Fibroblast of skin of right quadriceps (primary cell): Measurements from ENCODE around the gene TMEM179.
"Not testable (repeated sequence)": the region's sequence is repeated elsewhere in the genome, so short reads cannot be mapped to it uniquely, and the experiment has no call there.

Experiments
- DNase-seq: peaks from one replicate; pipeline ENCODE4 v3.0.0-alpha.2; 2013

TMEM179 gene

DNA sequence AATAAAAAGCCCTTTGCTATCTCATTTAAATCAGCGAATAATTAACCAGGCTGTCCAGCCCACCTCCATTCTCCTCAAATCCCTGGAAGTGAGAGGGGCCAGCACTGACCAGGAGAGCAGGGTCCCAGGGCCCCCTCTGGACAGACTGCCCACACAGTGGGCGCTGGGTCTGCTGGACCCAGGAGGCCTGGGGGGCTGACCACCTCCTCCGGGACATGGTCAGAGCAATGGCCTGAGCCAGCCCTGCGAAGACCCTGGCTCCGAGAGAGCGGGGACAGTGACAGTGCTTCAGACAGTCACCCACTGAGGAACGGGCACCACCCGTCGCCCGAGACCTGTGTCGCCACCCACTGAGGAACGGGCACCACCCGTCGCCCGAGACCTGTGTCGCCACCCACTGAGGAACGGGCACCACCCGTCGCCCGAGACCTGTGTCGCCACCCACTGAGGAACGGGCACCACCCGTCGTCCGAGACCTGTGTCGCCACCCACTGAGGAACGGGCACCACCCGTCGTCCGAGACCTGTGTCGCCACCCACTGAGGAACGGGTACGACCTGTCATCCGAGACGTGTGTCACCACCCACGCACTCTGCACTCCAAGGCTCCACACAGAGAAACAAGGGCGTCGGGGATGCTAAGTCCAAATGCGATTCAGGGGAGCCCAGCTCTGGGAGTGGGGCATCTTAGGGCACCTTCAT lies 32.4 kb upstream of the TMEM179 start:
- DNase-seq = not testable (repeated sequence)

DNA sequence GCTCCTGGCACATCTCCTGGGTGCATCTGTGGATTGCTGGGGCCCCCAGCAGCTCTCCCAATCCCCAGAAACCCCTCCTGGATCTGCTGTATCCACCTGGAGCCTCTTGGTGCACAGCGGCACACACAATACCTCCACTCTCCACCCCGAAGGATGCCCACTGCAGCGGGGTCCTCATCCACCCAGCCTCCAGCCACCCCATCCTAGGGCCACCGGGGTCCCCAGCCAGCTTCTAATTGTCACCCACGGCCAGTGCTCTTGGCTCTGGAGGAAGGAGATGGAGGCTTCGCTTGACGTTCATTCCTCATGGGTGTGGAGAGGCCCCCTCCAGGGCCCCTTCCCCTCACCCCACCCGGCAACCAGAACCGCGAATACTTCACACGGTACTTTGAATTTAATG lies 31.6 kb upstream of the TMEM179 start:
- DNase-seq = no peak

DNA sequence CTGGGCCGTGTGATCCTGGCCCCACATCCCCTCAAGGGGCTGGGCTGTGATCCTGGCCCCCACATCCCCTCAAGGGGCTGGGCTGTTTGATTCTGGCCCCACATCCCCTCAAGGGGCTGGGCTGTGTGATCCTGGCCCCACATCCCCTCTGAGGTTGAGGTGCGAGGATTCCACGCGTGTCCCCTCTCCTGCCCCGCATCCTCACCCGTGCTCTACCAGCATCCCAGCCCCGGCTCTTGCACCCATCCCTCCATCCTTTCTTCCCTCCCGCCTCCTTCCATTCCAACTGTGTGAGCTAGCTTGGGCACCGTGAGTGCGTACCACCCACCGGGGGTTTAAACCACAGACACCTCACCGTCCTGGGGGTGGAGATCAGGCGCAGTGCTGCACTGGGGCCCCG lies 31.1 kb upstream of the TMEM179 start:
- DNase-seq = no peak

DNA sequence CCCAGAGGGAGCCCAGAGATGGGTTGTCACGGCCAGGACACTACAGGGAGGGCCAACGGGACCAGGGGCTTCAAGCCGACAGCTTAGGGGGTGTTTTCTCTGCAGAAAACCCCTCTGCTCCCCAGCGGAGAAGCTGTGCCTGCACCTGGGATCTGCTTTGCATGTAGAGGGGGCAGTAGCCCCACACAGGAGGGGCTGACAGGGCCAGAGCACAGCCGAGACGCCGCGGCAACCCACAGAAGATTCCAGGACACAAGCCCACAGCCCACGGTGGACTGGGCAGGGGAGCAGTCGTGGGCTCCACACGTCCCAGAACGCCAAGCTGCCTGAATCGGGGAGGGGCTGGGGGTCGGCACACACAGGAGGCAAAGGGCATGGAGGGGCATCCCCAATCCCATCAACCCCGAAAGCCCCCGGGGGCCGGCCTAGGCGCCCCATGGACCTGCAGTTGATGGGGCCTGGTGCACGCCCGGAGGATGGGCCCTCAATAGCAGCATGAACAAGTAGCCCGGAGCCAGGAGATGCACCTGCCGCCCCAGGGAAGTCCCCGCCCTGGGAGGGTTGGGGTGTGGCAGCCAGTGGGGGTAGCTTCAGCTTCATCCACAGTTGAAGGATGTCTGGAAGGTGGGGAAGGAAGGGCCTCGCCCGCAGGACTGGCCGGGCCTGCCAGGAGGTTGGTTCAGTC lies 30.5 kb upstream of the TMEM179 start:
- no peak for DNase-seq

DNA sequence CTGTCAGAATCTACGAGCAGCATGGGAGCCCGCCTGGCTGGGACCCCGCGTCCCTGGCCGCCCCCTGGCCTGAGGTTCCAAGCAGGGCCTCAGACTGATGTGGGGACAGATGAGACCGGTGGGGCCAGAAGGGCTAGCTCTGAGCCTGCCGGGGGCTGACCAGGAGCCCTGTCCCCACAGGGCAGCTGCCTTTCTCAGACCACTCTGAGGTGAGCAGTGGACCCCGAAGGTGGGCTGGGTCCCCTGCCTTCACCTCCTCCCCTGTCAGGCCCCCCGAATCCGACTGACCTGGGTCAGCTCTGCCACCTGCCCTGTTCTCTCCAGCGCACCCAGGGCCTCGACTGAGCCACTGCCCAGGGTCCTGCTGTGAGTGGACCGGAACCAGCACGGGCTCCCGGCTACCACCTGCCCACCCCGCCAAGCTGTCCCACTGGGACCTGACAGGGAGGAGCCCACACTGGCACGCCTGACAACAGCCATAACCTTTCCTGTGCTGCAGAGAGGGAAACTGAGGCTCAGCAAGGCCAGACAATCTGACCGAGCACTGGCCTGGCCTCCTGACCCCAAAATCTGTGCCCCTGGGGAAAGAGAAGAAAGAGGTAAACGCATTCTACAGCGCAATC lies 29.7 kb upstream of the TMEM179 start:
- DNase-seq = no peak

DNA sequence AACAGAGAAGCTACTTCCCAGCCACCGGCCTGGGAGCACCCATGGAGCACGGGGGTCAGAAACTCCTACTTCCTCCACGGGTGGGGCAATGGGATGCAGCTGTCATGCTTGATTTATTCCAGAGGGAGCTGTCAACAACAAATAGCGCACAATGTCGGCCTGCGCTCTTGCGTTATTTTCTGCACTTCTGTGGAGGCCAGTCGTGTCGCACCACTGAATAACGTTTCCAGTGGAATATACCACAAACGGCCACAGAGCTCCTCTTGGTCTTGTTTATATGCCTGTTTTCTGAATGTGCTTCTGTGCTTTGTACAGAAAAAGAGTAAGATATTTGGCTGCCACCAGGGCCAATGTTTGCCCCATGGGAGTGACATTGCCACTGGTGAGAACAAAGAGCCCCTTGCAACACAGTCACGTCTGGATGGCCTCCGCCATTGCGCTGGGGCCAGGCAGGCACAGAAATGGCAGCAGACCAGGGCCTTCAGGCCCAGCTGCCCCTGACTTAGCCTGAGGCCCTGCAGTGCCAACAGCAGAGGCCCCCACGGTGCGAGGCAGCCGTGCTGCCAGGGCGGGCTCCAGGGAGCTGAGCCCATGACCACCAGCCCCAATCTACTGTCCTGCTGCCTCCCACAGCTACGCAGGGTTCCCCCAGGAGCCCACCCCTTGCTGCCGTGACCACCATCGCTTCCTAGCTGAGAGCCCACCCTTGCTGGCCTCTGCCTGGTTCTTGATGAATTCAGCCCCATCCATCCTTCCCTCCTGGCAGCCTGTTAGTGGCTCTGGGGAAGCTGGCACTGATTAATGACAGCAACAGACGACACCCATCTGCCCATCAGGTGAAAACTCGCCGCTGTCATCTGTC lies 28.9 kb upstream of the TMEM179 start:
- DNase-seq = no peak

DNA sequence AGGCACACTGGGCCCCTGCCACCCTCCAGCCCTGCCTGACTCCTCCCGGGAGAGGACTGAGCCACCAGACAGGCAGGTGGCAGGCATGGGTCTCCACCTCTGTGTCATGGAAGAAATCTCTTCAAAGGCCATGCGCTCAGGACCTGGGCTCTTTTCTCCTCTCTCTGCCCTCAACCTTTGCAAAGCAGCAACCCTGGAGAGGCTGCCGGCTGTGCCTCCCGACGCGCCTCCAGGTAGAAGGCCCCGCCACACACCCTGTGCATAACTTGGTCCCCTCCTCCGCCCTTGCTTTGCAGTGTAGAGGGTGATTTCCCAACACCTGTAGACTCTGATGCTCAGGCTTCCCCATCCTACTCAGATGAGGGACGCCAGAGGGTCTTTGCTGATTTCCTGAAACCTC lies 28.2 kb upstream of the TMEM179 start:
- DNase-seq = no peak

DNA sequence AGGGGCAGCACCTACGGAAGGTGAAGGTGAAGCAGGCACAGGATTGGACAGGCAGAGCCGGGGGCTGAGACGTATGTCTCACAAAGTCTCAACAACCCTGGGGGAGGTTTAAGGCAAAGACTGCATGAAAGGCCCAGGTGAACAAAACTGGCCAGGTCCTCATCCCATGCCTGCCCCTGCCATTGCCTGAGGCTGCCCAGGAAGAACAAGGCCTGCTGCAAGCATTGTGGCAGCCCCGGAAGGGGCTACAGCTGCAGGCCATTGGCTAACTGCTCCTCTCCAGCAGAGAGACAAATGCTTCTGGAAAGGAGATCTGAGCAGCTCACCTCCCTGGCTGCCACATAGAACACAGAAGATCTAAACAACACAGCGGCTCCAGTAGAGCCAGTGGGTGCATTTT lies 20.4 kb upstream of the TMEM179 start:
- DNase-seq = no peak

DNA sequence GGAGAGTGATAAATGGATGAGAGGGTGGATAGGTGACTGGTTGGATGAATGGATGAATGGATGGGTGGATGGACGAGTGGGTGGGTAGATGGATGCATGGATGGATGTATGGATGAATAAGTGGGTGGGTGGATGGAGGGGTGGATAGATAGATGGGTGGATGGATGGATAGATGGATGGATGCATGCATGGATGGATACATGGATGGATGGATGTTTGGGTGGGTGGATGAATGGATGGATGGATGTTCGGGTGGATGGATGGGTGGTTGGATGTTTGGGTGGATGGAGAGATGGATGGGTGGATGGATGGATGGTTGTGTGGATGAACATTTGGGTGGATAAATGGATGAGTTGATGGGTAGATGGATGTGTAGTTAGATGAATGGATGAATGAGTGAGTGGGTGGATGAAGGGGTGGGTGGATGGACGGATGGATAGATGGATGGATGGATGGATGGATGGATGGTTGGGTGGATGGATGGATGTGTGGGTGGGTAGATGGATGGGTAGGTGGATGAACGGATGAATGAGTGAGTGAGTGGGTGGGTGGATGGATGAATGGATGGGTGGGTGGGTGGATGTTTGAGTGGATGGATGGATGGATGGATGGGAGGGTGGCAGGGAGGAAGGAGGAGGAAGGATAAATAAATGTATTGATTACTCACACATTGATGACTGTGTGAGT lies 9.7 kb upstream of the TMEM179 start:
- DNase-seq = no peak

DNA sequence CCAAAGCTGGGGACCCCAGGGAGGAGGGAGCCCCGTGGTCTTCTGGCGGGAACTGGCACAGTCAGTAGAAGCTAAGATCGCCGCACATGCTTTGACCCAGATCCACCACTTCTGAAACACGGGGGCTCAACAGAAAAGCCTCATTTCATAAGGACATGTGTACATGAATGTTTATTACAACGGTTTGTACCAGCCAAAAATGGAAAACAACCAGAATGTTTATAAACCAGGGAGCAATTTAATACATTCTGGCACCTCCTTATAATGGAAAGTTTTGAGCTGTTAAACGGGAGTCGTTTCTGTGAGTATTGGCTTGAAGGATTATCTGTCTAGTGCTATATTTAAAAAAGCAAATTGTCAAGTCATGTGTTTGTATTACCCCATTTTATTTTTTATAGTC lies 7.3 kb upstream of the TMEM179 start:
- no peak for DNase-seq

DNA sequence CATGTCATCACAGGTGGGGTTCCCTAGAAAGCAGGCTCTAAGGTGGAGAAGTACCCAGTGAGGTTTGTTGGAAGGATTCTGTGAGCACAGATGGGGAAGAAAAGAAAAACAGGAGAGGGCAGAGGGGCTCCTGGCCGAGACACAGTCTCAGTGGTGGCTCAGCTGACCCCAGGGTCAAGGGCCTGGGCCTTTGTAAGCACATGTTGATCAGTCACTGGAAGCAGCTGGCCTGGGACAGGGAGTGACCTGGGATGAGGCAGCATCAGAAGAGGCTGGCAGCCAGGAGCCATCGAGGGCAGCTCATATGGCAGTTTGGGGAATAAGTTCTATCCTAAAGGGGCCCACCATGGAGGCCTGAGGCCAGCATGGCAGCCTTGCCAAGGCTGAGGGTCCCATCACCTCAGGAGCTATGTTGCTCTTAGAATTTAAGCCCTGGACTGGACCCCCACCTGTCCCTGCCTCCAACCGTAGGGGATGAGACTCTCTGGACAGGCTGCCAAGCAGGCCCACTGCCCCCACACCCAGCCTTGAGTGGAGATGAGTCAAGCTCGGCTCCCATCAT lies 6.3 kb upstream of the TMEM179 start:
- DNase-seq = no peak

DNA sequence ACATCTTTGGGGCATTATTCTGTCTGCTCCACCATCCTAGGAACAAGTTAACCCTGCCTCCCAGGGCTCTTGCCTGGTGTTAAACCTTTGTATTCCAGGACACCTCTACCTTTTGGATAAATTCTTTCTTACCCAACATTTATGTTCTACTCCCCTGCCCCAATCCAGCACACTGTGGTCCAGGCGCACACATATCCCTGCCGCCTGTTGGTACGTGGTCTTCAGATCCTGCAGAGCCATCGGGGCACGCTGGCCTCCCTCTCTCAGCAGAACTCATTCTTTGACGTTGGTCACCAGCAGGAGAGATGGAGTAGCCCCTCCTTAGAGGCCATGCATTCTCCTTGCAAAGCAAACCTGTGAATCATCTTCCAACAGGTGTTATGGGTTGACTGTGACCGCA lies 5.1 kb upstream of the TMEM179 start:
- DNase-seq = no peak

DNA sequence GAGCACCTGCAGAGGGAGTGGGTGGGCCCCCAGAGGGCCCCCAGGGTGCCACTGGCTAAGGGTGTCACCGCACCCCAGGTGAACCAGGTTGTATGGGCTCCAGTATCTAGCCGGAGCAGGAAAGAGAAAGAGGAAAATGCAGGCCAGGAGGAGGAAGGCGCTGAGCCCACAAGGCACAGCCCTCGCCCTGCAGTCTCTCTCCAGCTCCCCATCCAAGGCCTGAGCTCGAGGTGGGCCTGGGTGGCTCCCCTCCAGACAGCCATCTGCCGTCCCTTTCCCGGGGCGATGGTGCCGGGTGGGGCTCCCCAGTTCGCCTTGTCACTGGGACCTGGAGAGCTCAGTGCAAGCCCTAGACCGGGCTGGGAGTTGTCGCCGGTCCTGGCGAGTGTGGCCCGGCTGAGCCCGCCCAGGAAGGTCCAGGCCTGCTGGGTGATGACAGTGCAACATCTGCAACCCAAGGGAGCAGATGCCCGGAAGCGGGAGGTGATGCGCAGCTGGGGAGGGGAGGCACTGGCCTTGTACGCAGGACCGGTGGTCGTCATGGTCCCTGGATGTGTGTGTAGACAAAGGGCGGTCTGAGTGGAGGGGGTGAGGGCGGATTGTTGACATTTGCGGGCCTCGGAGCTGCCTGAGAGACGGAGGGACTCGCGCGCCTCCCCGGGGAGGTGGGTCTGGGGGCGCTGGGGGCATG lies 716 bp downstream of the TMEM179 start:
- DNase-seq = no peak

DNA sequence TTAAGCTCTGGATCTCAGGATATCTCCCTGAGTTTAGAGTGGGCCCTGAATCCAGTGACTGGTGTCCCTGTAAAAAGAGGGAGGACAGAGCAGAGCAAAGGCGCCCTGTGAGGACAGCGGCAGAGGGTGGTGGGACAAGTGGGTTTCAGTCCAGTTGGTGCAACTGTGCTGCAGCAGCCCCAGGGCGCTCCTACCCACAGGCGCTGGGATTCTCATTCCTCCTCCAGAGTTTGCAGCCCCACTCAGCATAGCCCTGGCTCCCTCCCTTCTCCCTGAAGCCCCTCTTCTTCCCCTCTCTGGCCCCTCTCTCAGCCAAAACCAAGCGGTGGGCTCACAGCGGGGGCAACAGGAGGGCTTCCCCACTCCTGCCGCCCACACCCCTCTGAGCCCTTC lies 1.6 kb downstream of the TMEM179 start:
- no peak for DNase-seq

DNA sequence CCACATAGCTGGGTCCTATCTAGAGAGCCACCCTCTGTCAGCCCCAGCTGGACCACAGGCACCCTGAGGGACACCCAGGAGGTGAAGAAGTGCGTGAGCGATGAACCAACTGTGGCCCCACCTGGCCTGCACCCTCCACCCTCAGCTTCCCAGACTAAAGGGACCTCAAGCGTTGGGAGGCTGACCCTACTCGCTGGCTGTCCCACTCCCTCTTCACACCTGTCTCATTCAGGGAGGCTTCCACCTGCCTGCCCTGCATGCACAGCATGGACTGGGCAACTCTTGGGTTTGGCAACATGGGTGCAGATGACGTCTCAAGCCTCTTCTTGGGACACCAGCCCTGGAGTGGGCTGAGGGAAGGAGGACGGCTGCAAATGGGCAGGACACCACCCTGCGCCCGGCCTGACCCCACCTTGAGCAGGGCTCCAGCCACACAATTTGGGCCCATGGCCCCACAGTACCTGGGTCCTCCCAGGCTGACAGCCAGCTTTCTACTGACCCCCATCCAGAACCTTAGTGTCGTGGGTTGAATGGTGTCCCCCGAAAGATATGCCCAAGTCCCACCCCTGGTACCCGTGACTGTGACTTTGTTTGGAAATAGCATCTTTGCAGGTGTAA lies 2.1 kb downstream of the TMEM179 start:
- DNase-seq = no peak

DNA sequence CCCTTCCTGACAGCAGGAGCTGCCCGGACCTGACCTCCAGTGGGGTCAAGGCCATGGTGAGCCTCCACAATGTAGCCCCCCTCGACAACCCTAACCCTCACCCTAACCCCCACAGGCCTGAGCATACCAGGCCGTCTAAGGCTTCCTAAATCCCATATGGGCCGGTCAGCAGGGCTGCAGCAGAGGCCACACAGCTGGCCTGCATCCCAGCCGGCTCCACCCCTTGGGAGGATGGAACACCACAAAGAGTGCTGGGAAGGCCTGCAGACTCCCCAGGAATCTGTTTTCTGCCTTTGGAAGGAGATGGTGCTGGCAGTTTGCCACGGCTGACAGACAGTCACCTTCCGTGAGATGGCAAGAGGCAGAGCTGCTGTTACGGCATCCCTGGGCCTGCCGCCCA lies 2.8 kb downstream of the TMEM179 start:
- no peak for DNase-seq

DNA sequence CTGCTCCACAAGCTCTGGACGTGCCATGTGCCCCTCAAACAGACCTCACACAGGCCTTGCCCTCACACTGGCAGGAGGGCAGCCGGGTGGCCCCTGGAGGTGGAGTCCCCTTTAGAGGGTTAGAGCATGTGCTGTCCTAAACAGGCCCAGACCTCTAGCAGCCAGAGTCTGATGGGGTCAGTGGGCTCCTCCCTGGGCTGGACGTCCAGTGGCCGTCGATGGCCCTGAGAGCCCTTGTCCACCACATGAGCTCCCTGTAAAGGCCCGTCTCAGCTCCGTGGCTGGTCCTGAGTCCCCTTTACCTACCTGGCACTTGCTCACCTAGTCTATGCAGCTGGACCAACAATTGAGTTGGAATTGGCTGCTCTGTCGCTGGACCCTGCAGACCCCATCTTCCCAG lies 3.8 kb downstream of the TMEM179 start:
- DNase-seq = no peak

DNA sequence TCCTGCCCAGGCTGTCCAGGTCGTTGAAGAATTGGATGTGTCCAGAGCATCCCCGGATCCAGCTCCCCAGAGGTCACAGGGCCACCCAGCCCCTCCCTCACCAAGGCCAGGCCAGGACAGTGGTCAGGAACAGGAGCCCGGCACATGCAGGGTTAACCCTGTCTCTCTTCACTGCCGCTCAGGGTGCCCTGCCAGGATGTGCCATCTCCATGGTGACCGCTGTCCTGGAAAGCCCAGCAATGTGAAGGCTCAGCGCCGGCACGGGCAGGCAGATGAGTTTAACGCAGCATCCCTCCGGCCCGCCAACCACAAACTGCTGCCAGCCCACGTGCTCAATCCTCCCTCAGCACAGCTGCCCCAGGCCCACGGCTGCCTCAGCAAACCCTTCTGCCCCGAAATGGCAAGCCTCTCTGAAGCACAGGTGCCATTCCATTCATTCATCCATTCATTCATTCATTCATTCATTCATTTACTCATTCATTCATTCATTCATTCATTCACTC lies 4.4 kb downstream of the TMEM179 start:
- DNase-seq = no peak

DNA sequence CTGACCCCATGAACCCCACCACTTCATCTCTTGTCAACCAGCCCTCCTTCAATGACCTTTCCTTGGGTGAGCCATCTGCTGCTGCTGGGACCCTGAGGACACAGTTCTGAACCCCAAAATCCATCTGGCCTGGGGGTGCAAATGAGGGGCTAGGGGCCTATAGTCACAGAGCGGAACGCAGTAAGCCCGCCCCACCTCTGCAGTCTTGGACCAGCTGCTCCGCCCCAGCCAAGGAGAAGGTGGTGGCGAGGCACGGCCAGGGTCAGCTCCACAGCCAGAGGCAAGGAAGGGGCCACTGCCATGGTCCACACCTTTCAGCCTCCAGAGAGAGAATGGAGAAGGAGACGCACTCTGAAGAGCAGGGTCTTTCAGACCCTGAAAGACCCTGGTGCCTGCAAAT lies 5.1 kb downstream of the TMEM179 start:
- no peak for DNase-seq

DNA sequence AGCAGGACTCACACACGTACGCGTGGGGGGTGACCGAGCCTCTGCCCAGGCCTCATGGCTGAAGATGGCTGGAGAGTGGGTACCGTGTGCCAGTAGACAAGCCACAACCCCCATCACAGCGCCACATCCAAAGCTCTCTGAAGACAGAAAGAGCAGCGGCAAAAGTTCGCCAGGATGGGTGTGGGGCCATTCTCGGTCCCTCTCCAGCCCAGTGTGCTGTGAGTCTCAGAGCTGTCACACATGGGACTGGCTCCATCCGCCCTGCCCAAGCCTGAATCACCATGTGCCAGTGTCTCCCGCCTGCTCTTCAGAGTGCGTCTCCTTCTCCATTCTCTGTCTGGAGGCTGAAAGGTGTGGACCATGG lies 5.7 kb downstream of the TMEM179 start:
- DNase-seq = no peak
